GM12801 (cell line): Measurements from ENCODE around the gene RPUSD1.

Experiments used
- CTCF ChIP-seq: IDR thresholded peaks from one replicate; pipeline ENCODE4 v1.5.1; 2011; ENCODE audit warnings: control low read depth; ENCODE audit not compliant: insufficient read length; ENCODE audit errors: extremely low read depth

RPUSD1 gene

GRCh38 chr16:805474-805873 is 17.3 kb upstream of the RPUSD1 start:
- TF ChIP-seq CTCF = no peak

GRCh38 chr16:804193-805048 is 16.2 kb upstream of the RPUSD1 start:
- TF ChIP-seq CTCF = no peak

- no peak for TF ChIP-seq CTCF
Measured at GRCh38 chr16:803754-804080, 15.5 kb upstream of the RPUSD1 start.

- no peak for TF ChIP-seq CTCF
Measured at GRCh38 chr16:802914-803753, 15.0 kb upstream of the RPUSD1 start.

- no peak for TF ChIP-seq CTCF
Measured at GRCh38 chr16:802461-802860, 14.3 kb upstream of the RPUSD1 start.

GRCh38 chr16:801584-802363 is 13.6 kb upstream of the RPUSD1 start:
- no peak for TF ChIP-seq CTCF

- no peak for TF ChIP-seq CTCF
Measured at GRCh38 chr16:800834-801511, 12.8 kb upstream of the RPUSD1 start.
